GM21825 (cell line): ENCODE results near the gene TMEM212.
"Not testable (repeated sequence)": the region's sequence is repeated elsewhere in the genome, so short reads cannot be mapped to it uniquely, and the experiment has no call there.

ENCODE experiments used
- ATAC-seq: cut with Tn5 transposase; IDR thresholded peaks from one replicate; pipeline ENCODE4 v1.9.1; 2021; ENCODE audit warnings: mild to moderate bottlenecking, moderate library complexity; ENCODE audit not compliant: unreplicated experiment

Gene TMEM212

GRCh38 chr3:171812811-171813210 lies 30.3 kb upstream of the TMEM212 start:
- ATAC-seq = no peak

GRCh38 chr3:171813278-171813896 lies 29.8 kb upstream of the TMEM212 start:
- ATAC-seq = no peak

- ATAC-seq = no peak
Measured at GRCh38 chr3:171813897-171814460, 29.2 kb upstream of the TMEM212 start.

- ATAC-seq = not testable (repeated sequence)
Measured at GRCh38 chr3:171814662-171815061, 28.5 kb upstream of the TMEM212 start.

- no peak for ATAC-seq
Measured at GRCh38 chr3:171815973-171816595, 27.1 kb upstream of the TMEM212 start.

GRCh38 chr3:171817074-171817800 lies 25.9 kb upstream of the TMEM212 start:
- no peak for ATAC-seq

GRCh38 chr3:171821044-171821443 lies 22.1 kb upstream of the TMEM212 start:
- ATAC-seq = no peak

- ATAC-seq = no peak
Measured at GRCh38 chr3:171821778-171822358, 21.3 kb upstream of the TMEM212 start.

- peak; percentile 75 for ATAC-seq
Measured at GRCh38 chr3:171822431-171823106, 20.6 kb upstream of the TMEM212 start.

- ATAC-seq = no peak
Measured at GRCh38 chr3:171824116-171824515, 19.0 kb upstream of the TMEM212 start.

- no peak for ATAC-seq
Measured at GRCh38 chr3:171824824-171825221, 18.3 kb upstream of the TMEM212 start.

- no peak for ATAC-seq
Measured at GRCh38 chr3:171825222-171825828, 17.8 kb upstream of the TMEM212 start.

- ATAC-seq = no peak
Measured at GRCh38 chr3:171827385-171827784, 15.8 kb upstream of the TMEM212 start.

- ATAC-seq = no peak
Measured at GRCh38 chr3:171827836-171828458, 15.2 kb upstream of the TMEM212 start.

GRCh38 chr3:171828902-171829770 lies 14.0 kb upstream of the TMEM212 start:
- ATAC-seq = no peak

GRCh38 chr3:171829841-171830517 lies 13.2 kb upstream of the TMEM212 start:
- ATAC-seq = peak; percentile 56

GRCh38 chr3:171830518-171830875 lies 12.7 kb upstream of the TMEM212 start:
- ATAC-seq = no peak

- no peak for ATAC-seq
Measured at GRCh38 chr3:171831936-171832335, 11.2 kb upstream of the TMEM212 start.

GRCh38 chr3:171832989-171833388 lies 10.2 kb upstream of the TMEM212 start:
- ATAC-seq = no peak
